Stimulated activated CD4-positive, alpha-beta T cell treated with anti-CD3 and anti-CD28 coated beads, Interleukin-1b, Interleukin-23, amount 100 ng/mL, for 1 hour (primary cell): ENCODE data around the gene KMT2E.

Source experiments
- DNase-seq, 2 donors: peaks; one replicate each; pipeline ENCODE4 v3.0.0-alpha.2; 2020; ENCODE audit warnings: low read depth in 2 of 2

Gene KMT2E

DNA sequence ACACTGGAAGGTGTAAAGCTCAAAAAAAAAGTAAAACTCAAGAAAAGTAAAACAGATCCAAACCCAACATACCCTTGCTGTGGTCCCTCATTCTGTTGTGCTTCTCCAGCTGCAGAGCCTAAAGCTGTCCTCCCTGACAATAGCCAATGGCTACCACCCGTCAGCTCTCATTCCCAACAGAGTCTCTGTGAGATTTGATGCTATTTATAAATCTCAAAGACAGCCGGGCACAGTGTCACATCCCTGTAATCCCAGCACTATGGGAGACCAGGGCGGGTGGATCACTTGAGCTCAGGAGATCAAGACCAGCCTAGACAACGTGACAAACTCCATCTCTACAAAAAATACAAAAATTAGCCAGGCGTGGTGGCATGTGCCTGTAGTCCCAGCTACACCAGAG, 116.0 kb downstream of the KMT2E start:
- no peak for DNase-seq

DNA sequence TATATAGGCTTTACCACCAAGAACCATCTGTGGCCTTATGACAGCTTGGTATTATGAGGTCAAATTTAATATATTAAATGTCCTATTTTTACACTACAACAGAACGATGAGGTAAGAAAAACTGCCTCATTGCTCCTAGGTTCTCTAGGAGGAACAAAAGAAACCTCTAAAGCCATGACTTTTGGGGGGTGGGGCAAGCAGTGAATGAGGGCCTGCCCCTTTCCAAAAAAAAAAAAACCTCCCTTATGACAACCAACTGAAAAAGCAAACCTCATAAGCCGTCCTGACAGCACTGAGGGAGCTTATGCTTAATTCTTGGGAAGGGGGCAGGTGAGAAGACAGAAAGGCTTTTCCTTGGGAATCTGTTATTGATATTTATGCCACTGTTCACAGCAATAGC, 116.6 kb downstream of the KMT2E start:
- no peak for DNase-seq

DNA sequence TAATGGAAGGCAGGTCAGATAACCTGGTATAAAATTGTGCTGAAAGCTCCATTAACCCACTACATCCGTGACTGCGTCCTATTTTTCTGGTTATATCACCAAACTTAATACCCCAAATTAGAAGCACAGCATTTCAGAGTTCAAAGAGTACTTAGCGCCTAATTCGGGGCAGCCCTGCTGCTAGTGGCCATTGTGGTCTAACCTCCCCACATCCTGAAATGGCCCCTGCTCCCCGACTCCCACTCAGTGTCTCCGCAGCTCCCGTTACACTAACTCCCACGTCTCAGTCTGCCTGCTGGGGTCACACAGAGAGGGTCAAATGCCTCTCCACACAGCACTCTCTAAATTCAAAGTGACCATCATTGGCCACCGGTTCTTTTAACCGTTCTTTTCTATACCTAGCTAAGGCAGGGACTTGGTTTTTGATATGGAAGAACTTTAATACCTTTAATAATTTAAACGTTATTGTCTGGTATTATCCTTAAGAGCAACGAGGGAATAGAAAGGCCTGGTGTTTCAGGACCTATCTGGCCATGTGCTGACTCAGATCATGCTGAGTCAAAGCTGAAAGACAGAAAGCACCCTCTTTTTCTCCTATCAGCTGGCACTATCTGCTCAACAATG, 117.1 kb downstream of the KMT2E start:
- DNase-seq, result no peak

DNA sequence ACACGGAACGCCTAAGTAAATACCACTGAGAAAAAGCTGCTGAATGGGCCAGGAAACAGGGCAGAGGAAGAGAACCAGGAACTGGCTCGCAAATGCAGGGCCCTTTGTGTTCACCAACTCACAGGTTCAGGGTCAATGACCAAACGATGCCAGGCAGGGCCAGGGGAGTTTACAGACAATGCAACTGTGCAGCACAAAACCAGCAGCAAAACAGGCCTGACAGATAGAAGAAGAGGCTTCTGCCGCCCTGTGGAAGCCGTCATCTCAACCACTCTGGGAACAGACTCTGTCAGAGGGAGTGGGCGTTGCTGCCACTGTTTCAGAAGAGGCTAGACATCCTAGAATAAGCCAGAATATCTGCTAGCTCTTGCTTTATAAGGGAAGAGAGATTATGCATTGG, 117.9 kb downstream of the KMT2E start:
- no peak for DNase-seq

DNA sequence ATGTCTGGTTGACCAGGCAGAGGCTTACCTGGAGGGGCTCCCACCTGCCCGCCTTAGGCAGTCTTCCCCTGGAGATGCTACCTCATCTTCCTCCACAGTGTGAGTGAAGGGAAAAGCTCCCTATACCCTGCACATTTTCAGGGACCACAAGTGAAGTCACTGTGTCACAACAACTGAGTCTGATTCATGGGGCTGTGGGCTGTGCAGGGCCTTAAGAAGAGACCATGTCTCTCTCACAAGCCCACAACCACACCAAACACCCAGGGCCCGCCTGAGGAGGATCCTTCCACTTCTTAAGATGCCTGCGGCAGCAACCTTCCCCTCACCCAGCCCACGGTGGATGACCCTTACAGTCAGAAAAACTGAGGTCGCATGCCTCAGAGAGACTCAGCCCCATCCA, 118.3 kb downstream of the KMT2E start:
- DNase-seq, result no peak

DNA sequence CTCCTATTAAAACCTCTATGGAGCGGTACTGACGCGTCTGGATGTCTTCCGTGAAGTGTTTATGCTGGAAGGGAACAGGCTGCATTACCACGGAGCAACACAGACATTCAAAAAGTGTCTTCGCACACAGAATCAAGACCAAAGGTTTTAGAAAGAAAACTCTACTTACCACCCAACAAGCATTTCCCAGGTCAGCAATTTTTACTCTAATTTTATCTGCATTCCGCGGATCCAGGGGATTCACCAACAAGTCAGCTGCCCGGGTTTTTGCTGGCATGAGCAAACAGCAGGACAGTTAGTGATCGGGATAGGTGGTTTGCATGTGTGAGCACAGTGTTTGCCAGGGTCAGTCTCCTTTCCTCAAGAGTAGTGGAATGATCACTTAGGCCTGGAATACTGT, 118.8 kb downstream of the KMT2E start:
- DNase-seq, result no peak

DNA sequence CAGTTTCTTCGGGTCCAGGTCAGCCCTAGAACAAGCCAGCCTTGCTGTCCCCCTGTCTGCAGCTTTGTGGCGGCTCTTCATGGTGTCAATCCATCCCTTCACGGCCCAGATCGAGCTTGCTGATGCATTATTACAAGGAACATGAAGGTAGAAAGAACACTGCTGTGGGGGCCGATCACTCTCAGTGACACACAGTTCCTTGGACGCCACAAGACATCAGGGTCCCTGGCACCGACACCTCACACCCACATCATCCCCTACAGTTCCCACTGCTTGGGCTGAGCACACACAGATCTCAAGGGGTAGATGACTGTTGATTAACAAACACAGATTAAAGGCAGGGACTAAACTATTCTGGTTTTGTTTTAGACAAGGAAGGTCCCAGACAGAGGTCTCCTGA, 119.4 kb downstream of the KMT2E start:
- no peak for DNase-seq

DNA sequence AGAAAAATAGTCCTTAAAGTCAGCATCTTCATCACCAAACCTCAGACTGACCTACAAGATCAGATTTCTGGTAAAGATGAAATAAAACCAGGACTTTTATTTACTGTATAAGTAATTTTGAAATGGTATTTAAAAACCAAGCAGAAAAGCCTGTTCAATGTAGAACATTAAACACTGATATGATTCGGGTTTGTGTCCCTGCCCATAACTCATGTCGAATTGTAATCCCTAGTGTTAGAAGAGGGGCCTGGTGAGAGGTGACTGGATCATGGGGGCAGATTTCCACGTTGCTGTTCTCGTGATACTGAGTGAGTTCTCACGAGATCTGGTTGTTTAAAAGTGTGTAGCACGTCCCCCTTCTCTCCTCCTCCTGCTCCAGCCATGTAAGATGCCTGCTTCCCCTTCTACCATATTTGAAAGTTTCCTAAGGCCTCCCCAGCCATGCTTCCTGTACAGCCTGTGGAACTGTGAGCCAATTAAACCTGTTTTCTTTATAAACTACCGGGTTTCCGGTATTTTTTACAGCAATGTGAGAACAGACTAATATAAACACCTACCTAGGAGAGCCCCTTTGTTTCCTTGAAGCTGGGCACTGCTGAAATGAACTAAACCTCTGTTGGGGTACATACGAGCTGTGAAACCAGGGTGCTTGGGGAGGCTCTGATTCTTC, 120.1 kb downstream of the KMT2E start:
- no peak for DNase-seq

DNA sequence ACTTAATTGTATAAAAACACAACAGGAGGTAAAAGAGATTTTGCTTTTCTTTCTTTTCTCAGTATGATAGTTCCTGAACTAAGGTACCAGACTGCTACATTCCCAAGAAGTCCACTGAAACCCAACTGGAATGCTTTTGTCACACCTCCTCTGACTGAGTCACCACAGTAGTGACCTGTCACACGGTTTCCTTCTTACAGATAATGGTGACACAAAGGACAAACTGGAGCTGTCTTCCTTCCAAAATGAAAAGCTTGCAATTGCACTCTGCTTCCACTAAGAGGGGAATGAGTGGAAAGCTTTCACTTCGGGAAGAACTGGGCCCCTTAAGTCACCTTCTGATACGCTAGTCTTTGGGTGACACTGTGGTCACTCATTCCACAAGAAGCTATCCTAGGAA, 122.2 kb downstream of the KMT2E start:
- DNase-seq, result no peak

DNA sequence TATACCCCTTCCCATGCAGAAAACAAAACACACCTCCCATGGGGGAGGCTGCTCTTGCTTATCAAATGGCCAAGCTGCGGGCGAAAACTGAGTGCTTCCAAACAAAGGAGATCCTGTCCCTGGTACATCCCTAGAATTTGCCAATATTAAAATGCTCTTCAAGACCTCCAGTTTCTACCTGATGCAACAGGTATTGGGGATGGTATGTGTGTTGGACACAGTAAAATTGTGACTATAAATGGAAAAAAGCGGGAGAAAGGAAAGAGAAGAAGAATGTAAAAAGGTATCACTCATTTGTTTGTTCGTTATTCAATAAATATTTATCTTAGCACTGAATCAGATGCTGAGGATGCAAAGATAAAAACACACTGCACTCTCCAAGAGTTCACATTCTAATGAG, 123.9 kb downstream of the KMT2E start:
- no peak for DNase-seq

DNA sequence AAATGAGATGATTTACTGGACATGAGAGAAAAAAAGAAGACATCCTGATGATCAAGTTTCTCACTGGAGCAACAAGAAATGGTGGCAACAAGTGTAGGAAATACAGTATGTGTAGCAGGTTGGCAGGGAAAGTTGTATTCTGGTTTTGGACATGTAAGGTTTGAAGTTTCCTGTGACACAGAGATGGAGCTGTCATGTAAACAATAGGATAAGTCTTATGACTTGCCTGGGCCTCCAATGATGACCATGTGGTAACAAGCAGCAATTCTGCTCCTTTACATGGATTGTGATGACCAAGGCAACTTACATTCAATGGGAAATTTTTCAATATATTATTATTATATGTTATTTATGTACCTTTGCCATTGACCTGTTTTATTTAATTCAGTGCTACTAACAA, 125.4 kb downstream of the KMT2E start:
- DNase-seq, result no peak

DNA sequence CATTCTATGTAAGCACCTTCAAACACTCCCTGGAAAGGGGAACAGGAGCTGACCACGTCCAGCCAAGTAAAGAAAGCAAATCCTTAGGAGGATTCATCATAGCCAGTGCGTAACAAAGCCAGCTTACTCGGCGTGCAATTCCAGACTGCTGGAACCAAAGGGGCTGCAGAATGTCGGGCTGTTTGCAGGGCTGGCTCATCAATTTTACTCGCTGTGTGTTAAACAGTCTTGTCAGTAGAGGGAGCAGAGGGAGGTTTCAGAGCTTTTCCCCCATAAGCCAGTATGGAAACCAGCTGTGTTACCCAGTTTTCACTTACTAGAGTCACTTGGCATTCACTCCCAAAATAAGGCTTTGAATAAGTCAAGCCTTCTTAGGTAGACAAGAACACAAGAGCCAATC, 127.1 kb downstream of the KMT2E start:
- no peak for DNase-seq

DNA sequence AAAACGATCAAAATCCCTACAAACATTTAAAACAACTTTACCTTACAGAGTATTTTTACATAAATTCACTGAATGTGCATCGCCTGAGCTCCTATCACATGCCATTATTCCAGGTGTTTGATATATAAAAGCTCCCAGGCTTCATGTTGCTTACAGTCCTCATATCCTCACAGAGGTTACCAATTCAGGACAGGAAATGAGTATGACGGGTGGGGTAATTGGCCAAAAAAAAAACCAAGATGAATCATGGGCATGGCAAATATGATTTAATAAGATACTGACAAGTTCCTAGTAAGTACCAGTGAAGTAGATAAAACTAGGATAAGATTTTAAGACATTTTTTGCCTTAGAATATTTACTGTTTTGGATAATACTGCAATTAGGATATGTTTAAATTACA, 135.8 kb downstream of the KMT2E start:
- no peak for DNase-seq

DNA sequence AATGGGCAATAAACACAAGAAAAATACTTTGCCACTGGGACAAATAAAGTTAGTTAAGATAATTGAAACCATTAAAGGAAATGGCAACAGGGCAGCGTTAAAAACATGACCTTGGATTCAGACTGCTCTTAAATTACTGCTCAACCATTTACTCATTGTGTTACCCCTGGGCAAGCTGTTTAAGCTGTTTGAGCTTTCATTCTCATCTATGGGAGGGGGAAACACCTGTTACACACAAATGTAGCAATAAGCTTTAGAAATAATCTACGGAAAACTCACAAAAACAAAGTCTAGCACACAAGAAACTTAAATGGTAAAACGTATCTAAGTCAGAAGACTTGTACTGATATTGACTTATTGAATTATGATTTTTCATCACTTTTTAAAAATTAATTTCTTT, 137.1 kb downstream of the KMT2E start:
- DNase-seq, result no peak

DNA sequence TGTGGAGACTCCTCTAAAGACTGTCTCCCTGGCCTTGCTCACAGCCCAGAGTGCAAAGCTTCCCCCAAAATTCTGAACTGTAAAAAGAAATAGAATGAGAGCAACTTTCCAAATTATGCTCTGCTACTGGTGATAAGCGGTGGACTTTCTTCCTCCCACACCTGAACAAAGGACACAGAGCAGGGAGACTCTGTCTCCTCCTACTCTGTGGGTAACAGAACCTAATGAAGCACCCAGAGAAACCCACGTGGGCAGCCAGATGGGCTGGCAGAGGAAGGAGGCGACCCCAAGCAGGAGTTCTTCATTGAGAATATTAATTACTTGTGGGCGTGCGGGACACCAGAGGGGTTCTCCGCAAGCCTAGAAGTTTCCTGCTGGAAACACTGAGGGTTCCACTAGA, 139.5 kb downstream of the KMT2E start:
- no peak for DNase-seq

DNA sequence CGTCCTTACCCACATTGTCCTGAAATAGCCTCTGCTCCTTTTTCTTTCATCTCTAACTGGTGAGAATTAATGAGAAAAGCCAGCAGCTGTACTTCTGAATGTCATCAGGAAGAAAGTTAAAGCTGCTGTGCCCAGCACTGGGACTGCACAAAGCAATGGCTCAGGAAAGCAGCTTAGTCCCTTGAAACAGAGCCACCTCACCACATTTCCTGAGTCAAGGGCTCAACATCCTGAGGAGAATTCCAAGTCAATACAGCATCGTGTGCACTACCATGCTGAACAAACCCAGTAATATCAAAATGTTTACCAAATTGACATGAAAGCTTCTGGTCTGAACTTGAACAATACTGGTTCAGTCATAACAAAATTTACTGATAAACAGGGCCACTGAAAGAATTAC, 140.1 kb downstream of the KMT2E start:
- no peak for DNase-seq

DNA sequence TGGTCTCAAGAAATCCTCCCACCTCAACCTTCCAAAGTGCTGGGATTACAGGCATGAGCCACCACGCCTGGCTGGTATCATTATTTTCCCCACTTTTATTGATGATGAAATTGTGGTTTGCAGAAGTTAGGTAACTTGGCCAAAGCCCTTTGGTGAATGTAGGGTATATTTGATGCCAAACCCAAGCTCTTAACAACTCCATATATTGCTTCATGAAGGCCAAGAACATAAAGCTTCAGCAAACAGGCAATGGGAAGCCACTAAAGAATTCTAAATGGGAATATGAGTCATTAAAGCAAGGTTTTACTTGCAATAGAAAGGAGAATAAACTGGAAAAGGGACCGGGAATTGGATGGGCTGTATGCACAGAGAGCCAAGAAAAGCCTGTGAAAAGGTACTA, 142.7 kb downstream of the KMT2E start:
- DNase-seq, result no peak

DNA sequence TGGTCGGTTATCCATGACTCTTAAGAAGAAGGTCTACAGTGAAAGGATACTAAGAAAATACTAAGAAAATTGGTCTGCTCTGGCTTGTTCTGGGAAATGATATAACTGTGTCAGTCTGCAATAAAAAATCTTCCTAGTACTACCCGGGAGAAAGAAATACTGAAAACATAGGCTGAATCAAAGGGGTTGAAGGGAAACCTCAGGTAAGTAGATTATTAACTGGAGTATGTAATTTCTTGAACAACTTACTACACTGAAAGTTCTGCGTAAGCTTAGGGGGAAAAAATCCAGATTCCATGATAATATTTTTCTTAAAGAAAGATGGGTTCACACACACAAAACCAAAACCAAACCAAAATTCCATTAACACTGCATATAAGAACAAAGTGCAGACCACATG, 143.3 kb downstream of the KMT2E start:
- DNase-seq, result no peak

DNA sequence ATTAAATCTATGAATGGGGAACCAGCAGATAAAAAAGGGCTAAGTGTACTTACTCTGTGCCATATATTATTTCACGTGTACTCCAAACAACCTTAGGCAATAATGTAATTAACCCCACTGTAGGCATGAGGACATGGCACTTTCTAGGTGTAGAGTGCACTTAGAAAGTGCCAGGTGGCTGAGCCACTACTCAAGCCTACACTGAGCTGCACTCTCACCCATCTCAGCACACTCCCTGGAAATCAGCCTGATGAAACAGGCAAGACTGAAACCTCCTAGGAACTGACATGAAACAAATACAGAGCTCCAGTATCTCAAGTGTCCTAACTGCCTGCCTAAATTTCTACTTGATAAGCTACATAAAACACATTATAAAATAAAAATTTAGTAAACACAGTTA, 147.4 kb downstream of the KMT2E start:
- DNase-seq, result no peak
